HepG2 (cell line): ENCODE measurements around the gene MYH9. TPM values are rescaled to one million over a fixed set of nuclear protein-coding genes. Genes with fewer than 3 reads are reported as not detected.

Experiments
- ATAC-seq: fragments of 200-7000 bp; cut with Tn5 transposase; 3 replicates; pipeline ENCODE4 v1.9.1; 2020; ENCODE audit warnings: mild to moderate bottlenecking, moderate library complexity
- BruUV-seq: library from RNA; stranded (reverse); fragments of 400-500 nt; replicated peaks from 2 replicates; lab custom pipeline; 2021; lab: Mats Ljungman, UMichigan
- CTCF ChIA-PET: fragments of 300-600 bp; formaldehyde crosslinking; extraction: SDS; loops from one replicate; lab custom pipeline; 2021; ENCODE audit warnings: low total read pairs, inconsistent platforms, low intra/inter-chr PET ratio; lab: Yijun Ruan, JAX
- POLR2A ChIA-PET: fragments of 350-600 bp; sonication (Branson Sonifier 250); formaldehyde crosslinking; loops from one replicate; lab custom pipeline; 2020; ENCODE audit warnings: antibody characterized with exemption, inconsistent platforms; lab: Yijun Ruan, JAX
- DNase-seq: peaks from one replicate; pipeline ENCODE4 v3.0.0-alpha.2; 2015; ENCODE audit warnings: low spot score
- FAIRE-seq: peaks from 3 replicates; lab custom pipeline; 2011; peaks lifted over from hg19 to GRCh38; lab: Jason Lieb, UNC
- H2AFZ ChIP-seq: one replicate; pipeline ENCODE4 v1.6.1; 2011; ENCODE audit warnings: low read length, inconsistent platforms
- H3K27ac ChIP-seq: fragments of 300-600 bp; 3 replicates; pipeline ENCODE4 v1.8.0; 2011; ENCODE audit warnings: mixed run types, mild to moderate bottlenecking, mixed read lengths, low read length, inconsistent platforms; ENCODE audit not compliant: insufficient read depth; ENCODE audit errors: extremely low read length
- H3K27me3 ChIP-seq, 2 experiments: fragments of 200-600 bp in 1 of 2; 2 replicates in 1 of 2; 3 replicates in 1 of 2; pipeline versions ENCODE4 v1.6.0 to v1.8.0; 2011; ENCODE audit warnings: low read length in 2 of 2, mild to moderate bottlenecking in 2 of 2, moderate library complexity in 2 of 2, inconsistent platforms in 1 of 2; ENCODE audit not compliant: insufficient read depth in 2 of 2, control insufficient read depth in 1 of 2
- H3K36me3 ChIP-seq, 2 experiments: fragments of 200-600 bp in 1 of 2; replicated peaks in 1 of 2; 2 replicates in 1 of 2; 3 replicates in 1 of 2; pipeline versions ENCODE4 v1.5.1 to v1.8.0; 2011; ENCODE audit warnings: low read length in 2 of 2, inconsistent platforms in 1 of 2; ENCODE audit not compliant: insufficient read depth in 2 of 2, control insufficient read depth in 1 of 2
- H3K4me1 ChIP-seq: 2 replicates; pipeline ENCODE4 v1.5.1; 2012; ENCODE audit warnings: low read length, inconsistent platforms; ENCODE audit not compliant: insufficient read depth
- H3K4me2 ChIP-seq: 2 replicates; pipeline ENCODE4 v1.6.0; 2011; ENCODE audit warnings: low read depth, low read length, inconsistent platforms
- H3K4me3 ChIP-seq, 3 experiments: fragments of 200-600 bp in 1 of 3; sonication (generic), shearing (Covaris generic) in 1 of 3; replicated peaks in 1 of 3; 2 replicates each; pipeline ENCODE4 v1.5.1; 2011 to 2016; ENCODE audit warnings: low read length in 3 of 3, inconsistent platforms in 2 of 3, low read depth in 2 of 3, mild to moderate bottlenecking in 2 of 3, control low read depth in 1 of 3, mixed read lengths in 1 of 3; ENCODE audit not compliant: insufficient read depth in 1 of 3
- H3K79me2 ChIP-seq: one replicate; pipeline ENCODE4 v1.6.1; 2011; ENCODE audit warnings: low read length, inconsistent platforms; ENCODE audit not compliant: insufficient read depth
- H3K9ac ChIP-seq: 2 replicates; pipeline ENCODE4 v1.6.0; 2011; ENCODE audit warnings: mild to moderate bottlenecking, low read depth, low read length, inconsistent platforms; ENCODE audit not compliant: insufficient read depth
- H3K9me3 ChIP-seq: 2 replicates; pipeline ENCODE4 v1.5.1; 2012; ENCODE audit warnings: mild to moderate bottlenecking, low read length
- H4K20me1 ChIP-seq: 2 replicates; pipeline ENCODE4 v1.6.0; 2011; ENCODE audit warnings: inconsistent platforms, mild to moderate bottlenecking, low read length, moderate library complexity; ENCODE audit not compliant: insufficient read depth
- AGO2 ChIP-seq: fragments of 200-400 bp; formaldehyde crosslinking; optimal IDR thresholded peaks from 2 replicates; pipeline ENCODE3; 2017; ENCODE audit warnings: mild to moderate bottlenecking, low read depth, low read length, moderate library complexity
- E2F5 ChIP-seq: sonication (generic); formaldehyde crosslinking; conservative IDR thresholded peaks from 2 replicates; pipeline ENCODE4 v1.4.0; 2020; ENCODE audit warnings: missing genetic modification reagents
- THAP9 ChIP-seq: sonication (generic); formaldehyde crosslinking; IDR thresholded peaks from 2 replicates; pipeline ENCODE4; 2020; ENCODE audit warnings: missing genetic modification reagents, mild to moderate bottlenecking, borderline replicate concordance
- ZNF660 ChIP-seq: sonication (generic); formaldehyde crosslinking; IDR thresholded peaks from 2 replicates; pipeline ENCODE4 v1.5.1; 2020; ENCODE audit warnings: mild to moderate bottlenecking, low read depth, missing genetic modification reagents, borderline replicate concordance
- ZNF768 ChIP-seq: sonication (generic); formaldehyde crosslinking; IDR thresholded peaks from 2 replicates; pipeline ENCODE4 v1.4.0; 2020; ENCODE audit warnings: missing genetic modification reagents
- WGBS: methylation state at CpG from one replicate; pipeline ENCODE4 v1.1.6; 2017; ENCODE audit warnings: low lambda C conversion rate; 5-methylcytosine and 5-hydroxymethylcytosine counted together
- in situ Hi-C: cut with HindIII; loops from 2 replicates; pipeline ENCODE4 v1.10.0; 2017; ENCODE audit warnings: low pct_unique_long_range_greater_than_20kb; ENCODE audit not compliant: extremely low pct_ligation_motif_present
- intact Hi-C: fragments of 100-400 bp; cut with micrococcal nuclease; formaldehyde crosslinking; loops from one replicate; pipeline ENCODE4 v1.10.0; 2022; ENCODE audit not compliant: unreplicated experiment
- polyA plus RNA-seq, 8 experiments: library from polyadenylated mRNA; depleted of rRNA in 3 of 8; stranded (reverse) in 7 of 8; unstranded in 1 of 8; fragments of >200 nt; fragmentation: Illumina TruSeq in 4 of 8; extraction: Trizol in 4 of 8; gene quantifications; 2 replicates each; pipeline versions ENCODE4 v1.2.1 to v1.2.3, GENCODE V29; 2011 to 2016; ENCODE audit warnings: low read depth in 4 of 8, missing spikeins in 1 of 8, mixed read lengths in 1 of 8; ENCODE audit not compliant: insufficient read depth in 1 of 8
- total RNA-seq, 5 experiments: library from RNA; depleted of rRNA; stranded (reverse); fragments of >200 nt; fragmentation: Illumina TruSeq; extraction: Trizol; gene quantifications; 2 replicates each; pipeline ENCODE4 v1.2.3, GENCODE V29; 2016; ENCODE audit warnings: low read depth in 1 of 5

The MYH9 gene
- total and polyA plus RNA-seq, 2 of the 13 experiments (the other 11 are each of a cell fraction or from before 2014, with no cell fraction given), result 50.7 to 98.5 TPM

GRCh38 chr22:36311386-36312085 lies 76.2 kb downstream of the MYH9 start:
- FAIRE-seq (no peak), DNase-seq (no peak), ATAC-seq (no peak)
- Histone ChIP-seq H3K27me3 (no peaks in the 10 kb centered on the region), H3K79me2 (no peaks in the 10 kb centered on the region), H3K27ac (no peak overlapping the region), H3K4me1 (peaks cover 20% of the 10 kb centered on the region), H3K9me3 (no peaks in the 10 kb centered on the region), H4K20me1 (0 out of 2 replicates have a peak, but pooled peaks cover 2% of the 10 kb centered on the region), H3K36me3 (peaks cover 48 to 82% of the 10 kb centered on the region in 2 experiments), H2AFZ (no peak overlapping the region), H3K4me2 (no peak overlapping the region), H3K4me3 (no peak overlapping the region), H3K9ac (no peak overlapping the region)
- CTCF ChIA-PET, result no interaction called here
- in situ Hi-C loops, result no loop called here
- WGBS, result 75% methylated on average over 10 of the region's 18 CpGs
- intact Hi-C loops, result no loop called here
- no TSS peak for BruUV-seq
- TF ChIP-seq ZNF660 (CRISPR knock-in tag), result no peak
- TF ChIP-seq E2F5 (CRISPR knock-in tag), result no peak
- TF ChIP-seq AGO2, result peak; percentile 57
- TF ChIP-seq THAP9, result no peak
- TF ChIP-seq ZNF768 (CRISPR knock-in tag), result peak; percentile 87
- POLR2A ChIA-PET, result no interaction called here
